Stimulated activated CD8-positive, alpha-beta memory T cell treated with anti-CD3 and anti-CD28 coated beads, Interleukin-12 subunit alpha, Interleukin-12 subunit beta, amount 100 ng/mL, for 24 hours (primary cell): ENCODE measurements around the gene DCAF15.
"Not testable (repeated sequence)": the region's sequence is repeated elsewhere in the genome, so short reads cannot be mapped to it uniquely, and the experiment has no call there.

ENCODE experiments used
- DNase-seq: peaks from one replicate; pipeline ENCODE4 v3.0.0-alpha.2; 2020; ENCODE audit errors: extremely low read depth

DCAF15 gene

DNA sequence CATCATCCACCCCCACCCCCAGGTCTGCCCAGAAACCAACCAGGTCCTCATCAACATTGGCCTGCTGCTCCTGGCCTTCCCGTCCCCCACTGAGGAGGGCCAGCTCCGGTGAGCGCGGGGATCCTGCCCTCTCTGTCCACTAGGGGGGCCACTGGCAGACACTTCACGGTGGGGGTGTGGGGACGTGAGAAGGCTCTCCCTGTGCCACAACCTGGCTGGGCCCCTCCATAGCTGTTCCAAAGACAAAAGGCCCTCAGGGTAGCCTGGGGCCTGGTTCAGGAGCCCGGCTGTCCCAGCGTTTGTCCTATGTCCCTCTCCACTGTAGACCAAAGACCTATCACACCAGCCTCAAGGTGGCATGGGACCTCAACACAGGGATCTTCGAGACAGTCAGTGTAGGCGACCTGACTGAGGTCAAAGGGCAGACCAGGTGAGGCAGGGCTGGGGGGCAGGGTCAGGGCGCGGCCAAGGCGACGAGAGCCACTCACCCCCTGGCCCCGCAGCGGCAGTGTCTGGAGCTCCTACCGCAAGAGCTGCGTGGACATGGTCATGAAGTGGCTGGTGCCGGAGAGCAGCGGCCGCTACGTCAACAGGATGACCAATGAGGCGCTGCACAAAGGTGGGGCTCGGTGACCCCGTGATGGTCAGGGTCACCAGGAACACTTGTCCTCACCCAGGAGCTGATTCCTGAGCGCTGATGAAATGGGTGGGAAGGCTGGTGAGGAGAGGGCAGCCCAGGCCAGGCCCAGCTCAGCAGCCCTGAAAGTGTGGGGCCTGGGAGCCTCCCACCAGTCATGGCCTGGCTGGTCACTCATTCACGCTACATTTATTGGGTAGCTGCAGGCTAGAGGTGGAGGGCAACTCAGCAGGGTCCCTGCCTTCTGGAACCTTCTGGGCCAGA is 7.9 kb downstream of the DCAF15 start:
- no peak for DNase-seq

DNA sequence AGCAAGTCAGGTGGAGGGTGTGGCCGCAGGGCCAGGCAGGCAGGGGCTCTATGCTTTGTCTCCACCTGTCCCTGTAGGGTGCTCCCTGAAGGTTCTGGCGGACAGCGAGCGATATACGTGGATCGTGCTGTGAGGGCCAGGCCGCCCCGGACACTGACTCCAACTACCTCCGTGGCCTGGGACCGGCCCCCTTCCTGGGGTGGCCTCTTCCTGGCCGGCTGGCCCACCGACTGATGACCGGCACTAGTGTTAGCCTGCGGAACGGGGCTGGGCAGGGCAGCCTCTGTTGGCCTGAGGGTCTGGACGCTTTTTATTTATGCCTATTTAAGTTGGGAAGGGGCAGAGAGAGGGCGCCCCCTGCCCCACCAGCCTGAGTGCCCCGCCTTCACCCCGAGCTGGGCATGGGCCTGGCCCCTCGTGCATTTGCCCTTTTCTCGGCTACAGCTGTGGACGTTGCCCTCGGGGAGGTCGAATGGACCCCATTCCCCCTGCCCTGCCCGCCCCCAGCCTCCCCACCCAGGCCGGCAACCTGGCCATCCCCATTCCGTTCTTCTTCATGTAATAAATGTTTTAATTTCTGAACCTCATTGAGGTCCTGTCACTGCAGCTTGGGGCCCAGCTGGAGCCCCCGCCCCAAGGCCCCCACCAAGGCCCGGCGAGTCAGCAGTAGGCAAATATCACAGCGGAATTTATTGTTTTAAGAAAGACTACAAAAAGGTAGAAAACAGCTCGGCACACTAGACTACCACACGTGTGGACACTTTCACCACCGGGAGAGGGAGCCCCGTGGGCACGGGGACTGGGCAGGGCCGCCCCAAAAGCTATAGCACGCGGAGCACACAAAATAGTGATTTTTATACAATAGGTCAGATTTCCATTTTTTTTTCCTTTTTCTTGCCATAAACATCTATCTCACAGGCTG is 8.8 kb downstream of the DCAF15 start:
- DNase-seq = no peak

DNA sequence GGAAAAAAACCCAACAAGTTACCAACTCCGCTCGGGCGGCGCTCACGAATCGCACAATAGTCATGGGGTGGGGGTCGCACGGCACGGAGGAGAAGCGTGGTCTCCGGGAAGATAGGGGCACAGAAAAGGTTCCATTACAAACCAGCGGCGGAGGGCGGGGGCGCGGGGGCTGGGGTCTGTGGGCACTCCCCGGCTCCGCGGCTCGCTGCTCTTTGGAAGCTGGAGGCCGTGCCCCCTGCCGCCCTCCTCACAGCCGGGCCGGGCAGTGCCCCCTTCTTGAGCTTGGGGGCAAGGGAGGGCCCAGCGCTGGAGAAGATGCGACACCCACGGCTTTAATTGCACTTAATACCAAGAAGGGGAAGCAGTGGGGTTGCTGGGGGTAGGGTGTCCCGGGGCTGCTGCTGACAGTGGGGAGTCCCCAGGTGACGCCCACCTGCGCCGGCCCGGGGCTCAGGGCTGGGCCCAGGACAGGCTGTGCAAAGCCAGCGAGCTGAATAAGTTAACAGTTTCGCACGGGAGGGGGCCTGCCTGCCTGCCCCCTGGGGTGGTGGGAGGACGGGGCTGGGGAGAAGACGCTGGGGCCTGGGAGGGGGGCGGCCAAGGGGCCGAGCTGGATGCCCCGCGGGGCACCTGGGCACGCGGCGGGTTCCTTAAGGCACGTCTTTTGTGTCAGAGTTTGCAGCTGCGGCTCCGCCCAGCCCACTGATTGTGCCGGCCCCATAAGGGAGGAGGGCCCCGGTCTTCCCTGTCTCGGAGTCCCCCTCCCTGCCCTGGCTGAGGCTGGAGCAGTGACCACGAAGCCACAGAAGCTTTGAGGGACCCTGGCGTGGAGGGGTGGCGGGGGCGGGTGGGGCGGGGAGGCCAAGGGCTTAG is 9.8 kb downstream of the DCAF15 start:
- DNase-seq = no peak

DNA sequence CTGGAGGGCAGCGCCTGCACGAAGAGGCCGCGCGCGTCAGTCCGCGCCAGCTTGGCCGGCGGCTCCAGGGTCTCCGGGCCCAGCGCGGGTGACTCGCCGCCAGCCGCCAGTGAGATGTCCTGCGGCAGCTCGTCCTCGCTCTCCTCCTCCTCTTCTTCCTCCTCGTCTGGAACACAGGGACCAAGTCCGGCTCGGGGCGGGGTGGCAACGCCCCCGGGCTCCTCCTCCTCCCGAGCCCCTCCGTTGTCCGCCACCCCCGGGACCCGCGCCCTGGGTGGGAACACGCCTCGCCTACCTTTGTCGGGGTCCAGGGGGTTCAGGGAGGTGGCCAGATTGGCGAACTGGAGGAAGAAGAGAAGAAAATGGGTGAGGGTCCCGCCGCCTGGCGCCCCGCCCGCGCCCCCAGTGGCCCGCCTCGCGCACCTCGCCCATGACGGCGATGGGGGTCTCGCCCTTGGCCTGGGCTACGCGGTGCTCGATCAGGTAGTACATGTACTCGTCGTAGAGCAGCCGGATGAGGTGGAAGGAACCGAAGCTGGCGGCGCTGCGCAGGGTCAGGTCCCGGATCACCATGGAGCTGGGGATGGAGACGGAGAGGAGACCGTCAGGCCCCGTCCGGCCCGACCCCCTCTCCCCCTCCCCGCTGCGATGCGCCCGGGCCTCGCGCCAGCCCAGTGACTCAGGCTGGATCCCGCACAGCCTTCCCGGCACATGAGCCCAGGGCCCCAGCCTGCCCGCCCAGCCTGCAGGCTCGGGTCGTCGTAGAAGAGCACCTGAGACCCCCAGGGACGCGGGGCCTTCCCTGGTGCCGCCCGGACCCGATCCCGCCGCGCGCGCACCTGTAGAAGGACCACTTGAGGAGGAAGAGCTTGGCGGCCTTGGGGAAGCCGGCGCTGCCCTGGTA is 10.6 kb downstream of the DCAF15 start:
- DNase-seq = no peak

DNA sequence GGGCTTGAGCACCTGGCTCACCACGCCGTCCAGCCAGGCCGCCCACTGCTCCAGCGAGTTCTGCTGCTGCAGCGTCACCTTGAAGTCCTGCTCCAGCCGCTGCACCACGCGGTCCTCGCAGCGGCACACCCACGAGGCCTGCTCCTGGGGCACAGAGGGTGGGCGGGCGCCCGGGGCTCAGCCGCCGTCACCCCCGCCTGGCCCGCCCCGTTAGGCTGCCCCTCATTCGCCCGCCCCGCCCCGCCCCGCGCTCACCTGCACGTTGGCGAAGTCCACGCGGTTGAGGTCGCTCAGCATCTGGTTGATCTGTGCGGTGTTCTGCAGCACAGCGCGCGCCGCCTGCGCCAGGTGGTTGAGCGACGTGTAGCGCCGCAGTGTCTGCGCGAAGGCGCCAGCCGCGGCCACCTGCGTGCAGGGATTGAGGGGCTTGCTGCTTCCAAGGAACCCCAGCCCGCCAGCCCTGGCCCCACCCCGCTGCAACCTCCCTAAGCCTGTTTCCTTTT is 11.3 kb downstream of the DCAF15 start:
- DNase-seq = no peak

DNA sequence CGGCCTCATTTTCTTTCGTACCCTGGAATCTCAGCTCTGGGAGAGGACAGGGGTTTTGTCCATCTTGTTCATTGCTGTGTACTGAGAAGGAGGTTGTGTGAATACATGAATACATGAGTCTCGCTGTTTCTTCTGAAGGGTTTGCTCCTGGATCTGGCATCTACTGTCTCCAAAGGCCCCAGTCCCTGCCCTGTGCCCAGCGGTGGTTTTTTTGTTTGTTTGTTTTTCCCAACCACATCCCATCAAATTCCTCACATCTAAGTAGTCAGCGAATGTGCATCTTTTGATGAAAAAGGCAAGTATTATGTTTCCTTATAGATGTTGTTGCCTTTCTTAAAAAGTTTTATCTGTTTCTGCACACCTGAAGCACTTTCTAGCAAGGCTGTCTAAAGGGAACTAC is 12.5 kb downstream of the DCAF15 start:
- DNase-seq = no peak

DNA sequence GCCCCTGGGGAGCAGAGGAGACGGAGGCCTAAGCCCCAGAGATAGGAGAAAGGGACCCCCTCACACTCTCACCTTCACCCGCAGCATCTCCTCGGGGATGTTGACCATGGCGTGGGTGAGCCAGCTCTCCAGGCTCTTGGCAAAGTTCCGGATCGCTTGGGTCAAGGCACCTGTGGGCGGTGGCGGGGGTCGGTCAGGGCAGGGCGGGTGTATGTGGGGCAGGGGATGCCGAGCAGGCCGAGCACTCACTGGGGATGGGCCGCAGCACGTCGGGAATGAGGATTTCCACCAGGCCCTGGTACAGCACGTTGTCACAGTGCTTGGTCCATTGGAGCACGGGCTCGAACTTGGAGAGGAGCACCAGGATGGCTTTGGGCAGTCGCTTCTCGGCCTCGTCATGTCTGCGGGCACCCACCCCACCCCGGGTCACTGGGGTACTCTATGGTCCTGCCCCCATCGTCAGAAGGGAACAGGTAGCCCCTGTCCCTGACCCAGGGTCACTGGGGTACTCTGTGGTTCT is 13.1 kb downstream of the DCAF15 start:
- DNase-seq = no peak

DNA sequence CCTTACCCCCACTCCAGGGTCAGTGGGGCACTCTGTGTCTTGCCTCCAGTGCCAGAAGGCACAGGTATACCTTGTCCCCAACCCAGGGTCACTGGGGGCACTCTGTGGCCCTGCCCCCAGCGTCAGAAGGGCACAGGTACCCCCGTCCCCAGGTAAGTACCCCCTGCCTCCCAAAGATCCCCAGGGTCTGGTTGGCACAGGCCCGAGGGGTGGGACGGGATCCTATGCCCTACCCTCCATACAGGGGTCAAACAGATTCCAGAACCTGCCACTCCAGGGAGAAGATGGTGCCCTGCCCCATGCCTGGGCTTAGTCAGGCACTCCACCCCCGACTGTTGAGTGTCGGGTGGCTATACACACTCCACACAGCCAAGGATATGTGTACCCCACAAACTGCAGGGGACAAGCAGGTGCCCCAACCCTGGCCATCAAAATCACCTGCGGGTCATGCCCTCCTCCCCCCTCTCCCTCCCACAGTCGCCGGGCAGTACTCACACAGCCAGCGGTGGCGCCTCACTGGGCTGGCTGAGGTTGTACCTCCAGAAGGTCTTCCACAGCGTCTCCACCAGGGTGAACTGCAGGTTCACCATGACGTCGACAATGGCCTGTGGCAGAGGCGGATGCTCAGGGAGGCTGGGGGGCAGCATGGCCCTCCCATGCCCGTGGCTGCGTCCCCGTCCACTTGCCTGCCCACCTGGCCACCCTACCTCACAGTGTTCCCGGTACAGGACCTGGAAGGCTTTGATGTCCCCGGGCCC is 13.8 kb downstream of the DCAF15 start:
- DNase-seq = no peak

DNA sequence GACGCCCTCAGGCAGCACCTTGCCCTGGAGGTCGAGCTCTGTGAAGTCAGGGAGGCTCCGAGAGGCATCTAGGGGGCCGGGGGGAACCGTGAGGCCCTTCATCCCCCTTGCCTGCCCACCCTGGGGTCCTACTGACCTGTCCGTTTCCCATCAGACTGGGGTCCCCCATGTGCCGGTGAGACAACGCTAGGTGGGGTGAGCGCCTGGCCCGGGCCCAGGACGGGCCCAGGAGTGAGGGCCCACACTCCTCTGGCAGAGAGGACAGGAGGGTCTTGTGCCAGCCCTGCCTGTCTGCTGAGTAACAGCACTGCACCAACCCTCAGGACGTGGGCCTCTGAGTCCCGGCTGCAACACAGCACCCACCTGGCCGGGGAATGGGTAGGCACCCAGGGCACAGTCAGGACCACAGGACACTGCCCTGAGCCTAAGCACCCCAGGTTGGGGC is 14.4 kb downstream of the DCAF15 start:
- DNase-seq = no peak

DNA sequence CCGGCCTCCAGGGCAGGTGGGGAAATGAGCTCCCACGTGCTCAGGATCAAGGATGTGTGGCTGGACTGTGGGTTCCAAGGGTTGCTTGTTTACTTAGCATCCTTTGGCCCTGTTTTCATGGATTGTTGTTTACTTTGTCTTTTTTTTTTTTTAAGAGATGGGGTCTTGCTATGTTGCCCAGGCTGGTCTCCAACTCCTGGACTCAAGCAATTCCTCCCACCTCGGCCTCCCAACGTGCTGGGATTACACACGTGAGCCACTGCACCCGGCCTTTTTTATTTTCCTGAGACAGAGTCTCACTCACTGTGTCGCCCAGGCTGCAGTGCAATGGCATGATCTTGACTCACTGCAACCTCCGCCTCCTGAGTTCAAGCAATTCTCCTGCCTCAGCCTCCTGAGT is 14.9 kb downstream of the DCAF15 start:
- not testable (repeated sequence) for DNase-seq

DNA sequence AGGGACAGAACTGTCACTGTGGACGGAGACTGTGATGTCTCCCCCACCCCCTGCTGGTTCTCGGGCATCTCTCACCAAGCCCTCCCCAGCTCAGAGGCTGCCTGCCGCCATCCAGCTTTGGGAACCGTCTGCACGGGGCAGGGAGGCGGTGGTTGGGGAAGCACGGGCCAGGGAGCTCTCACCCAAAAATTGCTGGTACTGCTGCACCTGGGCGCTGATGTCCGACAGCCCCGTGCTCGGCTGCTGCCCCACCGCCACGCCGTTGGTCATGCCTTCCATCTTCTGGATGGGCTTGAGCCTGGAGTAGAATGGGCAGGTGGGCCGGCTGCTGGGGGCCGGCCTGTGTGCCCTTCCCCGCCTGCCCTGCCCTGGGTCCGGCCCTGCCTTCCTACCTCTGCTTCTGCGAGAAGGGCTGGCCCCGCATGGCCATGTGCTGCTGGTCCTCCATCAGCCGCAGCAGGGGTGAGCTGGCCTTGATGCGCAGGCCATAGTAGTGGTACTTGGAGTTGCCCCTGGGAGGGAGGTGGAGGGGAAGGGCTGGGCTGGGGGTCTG is 16.1 kb downstream of the DCAF15 start:
- no peak for DNase-seq

DNA sequence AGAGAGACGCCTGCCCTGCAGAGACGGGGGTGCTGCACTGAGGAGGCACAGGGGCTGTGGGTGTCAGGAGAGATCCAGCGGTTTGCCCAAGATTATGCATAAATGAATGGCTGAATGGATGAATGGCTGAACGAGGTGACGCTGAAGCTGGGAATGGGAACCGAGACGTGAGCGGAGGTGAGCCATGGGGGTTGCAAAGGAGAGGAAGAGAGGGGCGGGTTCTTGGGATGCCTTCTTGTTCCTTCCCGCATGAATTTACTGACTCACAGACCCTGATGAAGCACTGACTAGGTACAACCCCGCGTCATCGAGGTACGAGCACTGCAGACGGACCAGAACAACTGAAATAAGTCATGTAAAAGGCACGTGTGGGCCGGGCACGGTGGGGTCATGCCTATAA is 16.7 kb downstream of the DCAF15 start:
- DNase-seq = no peak

DNA sequence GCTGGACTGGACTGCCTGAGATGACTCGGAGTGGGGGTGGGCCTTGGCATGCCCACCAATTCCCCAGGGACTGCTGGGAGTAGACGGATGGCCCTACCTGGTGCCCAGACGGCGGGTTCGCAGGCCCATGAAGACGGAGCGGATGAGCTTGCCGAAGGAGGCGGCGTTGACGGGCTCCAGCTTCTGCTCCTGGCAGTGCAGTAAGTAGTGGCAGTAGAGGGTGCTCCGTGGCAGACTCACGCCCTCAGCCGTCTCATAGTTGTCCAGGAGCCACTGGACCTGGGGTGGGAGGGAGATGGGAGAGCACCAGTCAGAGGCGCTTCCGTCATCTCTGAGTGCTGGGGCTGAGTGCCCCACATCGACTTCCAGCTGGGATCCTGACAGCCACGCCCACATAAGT is 17.6 kb downstream of the DCAF15 start:
- no peak for DNase-seq

DNA sequence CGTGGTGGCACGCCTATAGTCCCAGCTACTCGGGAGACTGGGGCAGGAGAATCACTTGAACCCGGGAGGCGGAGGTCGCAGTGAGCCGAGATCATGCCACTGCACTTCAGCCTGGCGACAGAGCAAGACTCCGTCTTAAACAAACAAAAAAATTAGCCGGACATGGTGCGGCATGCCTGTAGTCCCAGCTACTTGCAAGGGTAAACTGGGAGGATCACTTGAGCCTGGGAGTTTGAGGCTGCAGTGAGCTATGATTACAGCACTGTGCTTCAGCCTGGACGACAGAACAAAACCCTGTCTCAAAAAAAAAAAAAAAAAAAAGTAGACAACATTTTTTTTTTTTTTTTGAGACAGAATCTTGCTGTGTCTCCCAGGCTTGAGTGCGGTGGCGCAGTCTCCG is 19.6 kb downstream of the DCAF15 start:
- not testable (repeated sequence) for DNase-seq

DNA sequence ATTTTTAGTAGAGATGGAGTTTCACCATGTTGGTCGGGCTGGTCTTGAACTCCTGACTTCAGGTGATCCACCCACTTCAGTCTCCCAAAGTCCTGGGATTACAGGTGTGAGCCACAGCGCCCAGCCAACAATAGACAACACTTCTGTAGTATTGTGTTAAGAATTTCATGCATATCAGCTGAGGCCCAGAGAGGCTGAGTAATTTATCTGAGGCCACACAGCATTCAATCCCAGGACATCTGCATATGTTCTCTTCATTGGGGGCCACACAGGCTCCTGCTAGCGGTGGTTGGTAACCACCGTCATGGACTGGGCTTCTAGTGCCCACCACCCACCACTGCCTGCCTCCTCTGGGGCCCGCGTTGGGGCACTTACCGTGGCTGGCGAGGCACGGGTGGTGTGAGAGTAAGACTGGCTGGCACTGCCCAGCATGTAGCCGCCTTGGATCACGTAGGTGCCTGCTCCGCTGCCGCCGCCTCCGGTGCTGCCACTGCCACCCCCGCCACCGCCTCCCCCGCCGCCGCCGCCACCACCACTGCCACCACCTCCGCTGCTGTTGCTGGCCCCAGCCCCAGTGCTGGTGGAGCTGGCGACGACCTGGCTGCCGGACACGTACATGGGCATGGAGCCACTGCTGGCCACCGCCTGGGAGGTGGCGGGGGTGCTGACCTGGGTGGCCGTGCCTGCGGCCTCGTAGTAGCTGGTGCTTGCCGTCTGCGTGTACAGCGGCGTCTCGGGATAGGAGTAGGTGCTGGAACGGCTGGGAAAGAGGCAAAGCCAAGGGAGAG is 20.3 kb downstream of the DCAF15 start:
- DNase-seq = no peak

DNA sequence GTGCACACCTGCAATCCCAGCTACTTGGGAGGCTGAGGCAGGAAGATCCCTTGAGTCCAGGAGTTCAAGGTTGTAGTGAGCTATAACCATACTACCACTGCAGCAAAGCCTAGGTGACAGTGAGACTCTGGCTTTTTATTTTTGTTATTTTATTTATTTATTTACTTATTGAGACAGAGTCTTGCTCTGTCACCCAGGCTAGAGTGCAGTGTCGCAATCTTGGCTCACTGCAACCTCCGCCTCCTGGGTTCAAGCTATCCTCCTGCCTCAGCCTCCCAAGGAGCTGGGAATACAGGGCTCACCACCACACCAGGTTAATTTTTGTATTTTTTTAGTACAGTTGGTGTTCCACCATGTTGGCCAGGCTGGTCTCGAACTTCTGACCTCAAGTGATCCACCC is 21.2 kb downstream of the DCAF15 start:
- DNase-seq = not testable (repeated sequence)

DNA sequence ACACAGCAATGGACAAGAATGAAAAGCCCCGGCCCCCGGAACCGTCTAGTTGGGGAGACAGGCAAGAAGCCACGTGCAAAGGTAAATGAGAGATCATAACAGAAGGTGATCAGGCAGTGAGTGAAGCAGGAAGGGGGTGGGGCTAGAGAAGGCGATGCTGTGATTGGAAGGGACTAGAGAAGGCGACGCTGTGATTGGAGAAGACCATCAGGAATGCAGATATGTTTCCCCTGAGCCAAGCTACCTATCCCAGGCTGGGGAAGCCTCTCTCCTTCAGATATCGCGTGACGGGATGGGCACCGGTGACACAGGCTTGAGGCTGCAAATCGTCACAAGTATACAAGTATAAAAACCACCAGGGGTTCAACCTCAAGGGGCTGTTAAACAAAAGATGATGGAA is 21.8 kb downstream of the DCAF15 start:
- no peak for DNase-seq

DNA sequence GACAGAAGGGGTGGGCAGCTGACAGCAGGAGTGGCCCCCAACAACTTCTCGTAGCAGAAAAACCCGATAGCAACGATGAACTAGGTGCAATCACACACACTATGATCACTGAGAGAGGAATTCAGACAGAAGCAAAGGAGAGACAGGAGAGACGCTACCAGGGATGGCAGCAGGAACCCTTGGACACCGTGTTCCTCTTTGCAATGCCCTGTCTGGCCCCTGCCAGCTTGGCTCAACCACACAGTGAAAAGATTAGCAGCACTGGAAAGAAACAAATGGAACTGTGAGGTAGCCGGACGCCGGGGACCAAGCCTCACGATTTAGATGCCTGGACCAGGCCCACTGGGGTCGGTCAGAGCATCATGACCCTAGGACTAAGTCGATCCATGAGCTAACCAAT is 23.6 kb downstream of the DCAF15 start:
- no peak for DNase-seq
